Effector memory CD8-positive, alpha-beta T cell (primary cell): ENCODE measurements around the gene RNF111.
"Not testable (repeated sequence)": the region's sequence is repeated elsewhere in the genome, so short reads cannot be mapped to it uniquely, and the experiment has no call there.

ENCODE experiments used
- ATAC-seq: fragments of 150-1000 bp; cut with Tn5 transposase; replicated peaks from 2 replicates; pipeline ENCODE4 v1.10.0; 2021; ENCODE audit warnings: mild to moderate bottlenecking, moderate library complexity
- DNase-seq, 3 experiments: peaks; one replicate each; pipeline ENCODE4 v3.0.0; 2021
- H3K27ac Mint-ChIP-seq, 2 donors: one replicate each; pipeline ENCODE4 v1.8.0; 2022; ENCODE audit warnings: mild to moderate bottlenecking in 2 of 2, mixed read lengths in 2 of 2, moderate library complexity in 2 of 2
- H3K27me3 Mint-ChIP-seq, 2 donors: one replicate each; pipeline ENCODE4 v1.8.0; 2022; ENCODE audit warnings: mixed read lengths in 2 of 2
- H3K36me3 Mint-ChIP-seq: one replicate; pipeline ENCODE4 v1.8.0; 2022; ENCODE audit warnings: mild to moderate bottlenecking, moderate library complexity, mixed read lengths; ENCODE audit not compliant: insufficient read depth
- H3K4me1 Mint-ChIP-seq, 2 donors: one replicate each; pipeline ENCODE4 v1.8.0; 2022; ENCODE audit warnings: low read depth in 2 of 2, mixed read lengths in 2 of 2
- H3K4me3 Mint-ChIP-seq, 2 donors: one replicate each; pipeline ENCODE4 v1.8.0; 2022; ENCODE audit warnings: mild to moderate bottlenecking in 2 of 2, mixed read lengths in 2 of 2, moderate library complexity in 2 of 2
- H3K9me3 Mint-ChIP-seq, 2 donors: one replicate each; pipeline ENCODE4 v1.8.0; 2022; ENCODE audit warnings: mixed read lengths in 2 of 2

RNF111 gene

GRCh38 chr15:59104912-59105732 is 117.7 kb downstream of the RNF111 start, which contains the start of gene CCNB2:
Gene CCNB2, plus strand, starts transcription at chr15:59105146. Its CDS starts 123 bp downstream, at chr15:59105269.
- no peaks in the 10 kb centered on the region for H3K9me3 Mint-ChIP-seq
- H3K27ac Mint-ChIP-seq = peak within 1 kb of the TSS; percentile 99 to 100
- no peaks in the 10 kb centered on the region for H3K27me3 Mint-ChIP-seq
- H3K4me3 Mint-ChIP-seq = peak within 1 kb of the TSS; percentile 98
- ATAC-seq (peak; percentile 100), DNase-seq (peak; percentile 77 to 82 (median 78))
- H3K4me1 Mint-ChIP-seq = peaks cover 7 to 12% of the 10 kb centered on the region in 2 donors
- H3K36me3 Mint-ChIP-seq = peaks cover 14% of the 10 kb centered on the region

GRCh38 chr15:59105854-59106253 is 118.4 kb downstream of the RNF111 start:
- no peaks in the 10 kb centered on the region for H3K9me3 Mint-ChIP-seq
- H3K36me3 Mint-ChIP-seq = peaks cover 14% of the 10 kb centered on the region
- no peak for DNase-seq
- H3K4me3 Mint-ChIP-seq = peak overlapping the region; percentile 98
- H3K27me3 Mint-ChIP-seq = no peaks in the 10 kb centered on the region
- H3K27ac Mint-ChIP-seq = no peak overlapping the region
- H3K4me1 Mint-ChIP-seq = peaks cover 7 to 12% of the 10 kb centered on the region in 2 donors
- ATAC-seq = no peak

DNA sequence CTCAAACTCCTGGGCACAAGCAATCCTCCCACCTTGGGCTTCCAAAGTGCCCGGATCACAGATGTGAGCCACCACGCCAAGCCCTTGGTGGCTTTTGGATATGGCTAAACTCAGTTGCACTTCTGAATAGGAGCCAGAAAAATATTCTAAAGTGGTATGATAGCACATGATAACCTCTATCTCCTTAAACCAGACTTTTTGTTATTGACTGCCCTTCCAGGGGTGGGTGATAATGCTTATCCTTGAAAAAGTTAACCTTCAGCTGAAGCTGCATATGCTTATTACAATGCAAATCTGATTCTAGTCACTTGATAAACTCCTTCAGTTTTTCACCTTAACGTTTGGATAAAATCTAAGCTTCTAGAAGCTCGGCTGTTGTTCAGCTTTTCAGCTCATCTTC is 123.8 kb downstream of the RNF111 start:
- H3K9me3 Mint-ChIP-seq = no peaks in the 10 kb centered on the region
- ATAC-seq = no peak

DNA sequence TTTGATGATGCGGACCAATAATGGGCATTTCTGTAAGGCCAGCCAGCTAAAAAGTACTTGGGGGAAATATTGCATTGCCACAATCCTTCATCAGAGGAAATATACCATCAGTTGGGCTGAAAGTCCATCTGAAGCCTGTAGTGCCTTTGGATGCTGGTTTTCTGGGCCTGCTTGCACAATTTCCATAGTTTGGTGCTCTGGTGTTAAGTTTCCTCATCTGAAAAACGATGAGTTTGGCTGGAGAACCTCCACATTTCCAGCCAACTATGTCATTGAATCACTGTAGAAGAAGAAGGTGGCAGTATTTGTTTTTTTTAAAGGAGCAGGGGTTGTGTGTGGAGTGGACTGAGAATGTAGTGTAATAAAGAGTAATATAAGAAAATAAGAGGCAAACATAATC is 127.6 kb downstream of the RNF111 start:
- Mint-ChIP-seq H3K4me1 (no peaks in the 10 kb centered on the region), H3K27ac (no peak overlapping the region), H3K27me3 (no peaks in the 10 kb centered on the region), H3K4me3 (no peak overlapping the region), H3K9me3 (no peaks in the 10 kb centered on the region), H3K36me3 (no peaks in the 10 kb centered on the region)
- DNase-seq (no peak), ATAC-seq (no peak)

More for the DNA sequence above, 123.8 kb downstream of the RNF111 start:
- no peaks in the 10 kb centered on the region for H3K27me3 Mint-ChIP-seq
- no peaks in the 10 kb centered on the region for H3K4me1 Mint-ChIP-seq
- no peak overlapping the region for H3K27ac Mint-ChIP-seq
- no peak overlapping the region for H3K4me3 Mint-ChIP-seq
- no peaks in the 10 kb centered on the region for H3K36me3 Mint-ChIP-seq
- no peak for DNase-seq

GRCh38 chr15:59116141-59116540 is 128.7 kb downstream of the RNF111 start:
- ATAC-seq (no peak), DNase-seq (no peak)
- no peaks in the 10 kb centered on the region for H3K4me1 Mint-ChIP-seq
- H3K4me3 Mint-ChIP-seq = no peak overlapping the region
- H3K27me3 Mint-ChIP-seq = no peaks in the 10 kb centered on the region
- H3K9me3 Mint-ChIP-seq = no peaks in the 10 kb centered on the region
- H3K27ac Mint-ChIP-seq = no peak overlapping the region
- no peaks in the 10 kb centered on the region for H3K36me3 Mint-ChIP-seq

DNA sequence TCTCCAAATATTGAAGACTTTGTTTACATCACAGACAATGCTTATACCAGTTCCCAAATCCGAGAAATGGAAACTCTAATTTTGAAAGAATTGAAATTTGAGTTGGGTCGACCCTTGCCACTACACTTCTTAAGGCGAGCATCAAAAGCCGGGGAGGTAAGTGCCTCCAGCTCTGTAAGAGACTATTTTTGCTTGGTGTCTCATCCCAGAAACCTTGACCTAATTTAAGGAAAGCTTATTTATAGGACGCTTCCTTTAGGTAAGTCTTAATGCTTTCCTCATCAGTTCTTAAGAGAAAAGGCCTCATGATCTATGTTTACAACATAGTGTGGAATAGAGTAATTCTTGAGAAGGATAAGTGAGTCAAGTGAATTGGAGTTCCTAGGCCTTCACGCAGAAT is 129.3 kb downstream of the RNF111 start:
- no peak for ATAC-seq
- DNase-seq = no peak
- H3K4me3 Mint-ChIP-seq = no peak overlapping the region
- no peaks in the 10 kb centered on the region for H3K4me1 Mint-ChIP-seq
- no peaks in the 10 kb centered on the region for H3K27me3 Mint-ChIP-seq
- no peaks in the 10 kb centered on the region for H3K36me3 Mint-ChIP-seq
- H3K9me3 Mint-ChIP-seq = no peaks in the 10 kb centered on the region
- no peak overlapping the region for H3K27ac Mint-ChIP-seq

DNA sequence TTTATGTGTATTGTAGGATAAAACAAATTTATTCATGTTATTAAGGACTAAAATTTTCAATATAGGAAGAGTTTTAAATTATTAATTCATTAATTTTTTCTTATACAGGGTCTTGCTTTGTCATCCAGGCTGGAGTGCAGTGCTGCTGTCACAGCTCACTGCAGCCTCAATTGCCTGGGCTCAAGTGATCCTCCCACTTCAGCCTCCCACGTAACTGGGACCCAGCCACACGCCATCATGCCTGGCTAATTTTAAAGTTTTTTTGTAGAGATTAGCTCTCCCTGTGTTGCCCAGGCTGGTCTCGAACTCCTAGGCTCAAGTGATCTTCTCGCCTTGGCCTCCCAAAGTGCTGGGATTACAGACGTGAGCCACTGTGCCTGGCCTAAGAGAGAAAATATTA is 132.2 kb downstream of the RNF111 start:
- Mint-ChIP-seq H3K36me3 (no peaks in the 10 kb centered on the region), H3K27ac (no peak overlapping the region), H3K4me3 (no peak overlapping the region), H3K4me1 (no peaks in the 10 kb centered on the region), H3K27me3 (no peaks in the 10 kb centered on the region), H3K9me3 (no peaks in the 10 kb centered on the region)
- ATAC-seq (no peak), DNase-seq (no peak)

DNA sequence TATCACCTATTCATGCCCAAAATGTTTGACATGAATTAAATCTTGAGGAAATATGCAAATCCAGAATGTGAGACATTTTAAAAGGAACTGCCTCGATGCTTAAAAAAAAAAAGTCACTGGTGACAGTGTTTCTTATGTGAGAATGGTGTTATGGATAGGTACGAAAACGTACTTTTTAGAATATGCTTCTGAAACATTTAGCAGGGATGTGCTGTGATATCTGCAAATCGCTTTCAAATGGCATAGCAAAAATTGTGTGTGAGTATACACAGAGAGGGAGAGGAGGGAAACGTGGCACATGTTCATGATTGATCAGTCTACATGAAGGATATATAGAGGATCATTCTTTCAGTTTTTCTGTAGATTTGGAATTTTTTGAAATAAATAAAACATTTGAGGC is 133.5 kb downstream of the RNF111 start:
- Mint-ChIP-seq H3K36me3 (no peaks in the 10 kb centered on the region), H3K4me3 (no peak overlapping the region), H3K4me1 (no peaks in the 10 kb centered on the region), H3K27me3 (no peaks in the 10 kb centered on the region), H3K27ac (no peak overlapping the region), H3K9me3 (no peaks in the 10 kb centered on the region)
- ATAC-seq = no peak
- no peak for DNase-seq

GRCh38 chr15:59124261-59124660 is 136.8 kb downstream of the RNF111 start:
- Mint-ChIP-seq H3K4me1 (no peaks in the 10 kb centered on the region), H3K27ac (peak overlapping the region in 1 of 2 donors; percentile 3), H3K9me3 (no peaks in the 10 kb centered on the region), H3K4me3 (no peak overlapping the region), H3K36me3 (no peaks in the 10 kb centered on the region), H3K27me3 (no peaks in the 10 kb centered on the region)
- DNase-seq = no peak
- ATAC-seq = no peak

GRCh38 chr15:59125683-59126082 is 138.2 kb downstream of the RNF111 start:
- not testable (repeated sequence) for ATAC-seq, H3K9me3 Mint-ChIP-seq, H3K4me1 Mint-ChIP-seq, H3K27ac Mint-ChIP-seq, H3K36me3 Mint-ChIP-seq, DNase-seq, H3K27me3 Mint-ChIP-seq, H3K4me3 Mint-ChIP-seq

- H3K4me1 Mint-ChIP-seq, H3K36me3 Mint-ChIP-seq, H3K27me3 Mint-ChIP-seq, H3K27ac Mint-ChIP-seq, H3K9me3 Mint-ChIP-seq, DNase-seq, H3K4me3 Mint-ChIP-seq, ATAC-seq: not testable (repeated sequence)
These were observed 139.8 kb downstream of the RNF111 start for GRCh38 chr15:59127255-59127654.

DNA sequence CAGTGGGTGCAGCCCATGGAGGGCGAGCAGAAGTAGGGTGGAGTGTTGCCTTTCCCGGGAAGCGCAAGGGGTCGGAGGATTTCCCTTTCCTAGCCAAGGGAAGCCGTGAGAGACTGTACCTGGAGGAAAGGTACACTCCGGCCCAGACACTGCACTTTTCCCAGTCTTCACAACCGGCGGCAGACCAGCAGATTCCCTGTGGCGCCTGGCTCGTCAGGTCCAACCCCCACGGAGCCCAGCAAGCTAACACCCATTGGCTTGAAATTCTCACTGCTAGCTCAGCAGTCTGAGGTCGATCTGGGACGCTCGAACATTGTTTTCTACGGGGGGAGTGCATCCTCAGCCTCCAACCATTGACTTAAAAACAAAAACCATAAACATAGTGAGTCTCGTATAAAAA is 144.0 kb downstream of the RNF111 start:
- DNase-seq (no peak), ATAC-seq (no peak)
- H3K4me3 Mint-ChIP-seq = no peak overlapping the region
- peaks cover 0 to 7% of the 10 kb centered on the region in 2 donors for H3K9me3 Mint-ChIP-seq
- no peaks in the 10 kb centered on the region for H3K27me3 Mint-ChIP-seq
- no peaks in the 10 kb centered on the region for H3K4me1 Mint-ChIP-seq
- no peak overlapping the region for H3K27ac Mint-ChIP-seq
- H3K36me3 Mint-ChIP-seq = peaks cover 2% of the 10 kb centered on the region

DNA sequence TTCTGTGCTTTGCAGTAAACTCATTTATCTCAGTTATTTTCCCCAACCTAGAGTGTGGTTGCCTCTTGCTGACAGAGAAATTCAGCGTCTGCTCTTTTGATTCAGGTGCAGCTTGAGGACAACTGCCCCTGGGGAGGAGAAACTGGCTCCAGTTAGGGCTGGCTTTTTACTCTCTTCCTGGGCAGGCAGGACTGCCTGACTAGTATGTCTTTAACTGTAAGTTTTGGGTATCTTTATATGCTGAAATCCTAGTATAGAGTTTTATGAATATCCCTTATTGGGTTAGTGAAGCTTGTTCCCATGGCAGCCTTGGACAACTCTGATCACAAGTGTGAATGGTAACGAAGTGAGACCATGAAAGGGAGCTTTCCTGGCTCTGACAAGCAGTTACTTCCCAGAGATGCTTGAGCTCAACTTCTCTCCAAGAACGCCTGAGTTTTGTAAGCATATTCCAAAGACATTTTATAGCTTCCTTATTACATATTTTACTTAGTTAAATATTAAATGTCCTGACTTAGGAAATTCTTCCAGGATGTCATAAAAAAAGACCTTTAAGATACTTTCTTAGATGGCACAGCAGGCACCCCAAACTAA is 144.6 kb downstream of the RNF111 start:
- Mint-ChIP-seq H3K27me3 (no peaks in the 10 kb centered on the region), H3K27ac (no peak overlapping the region), H3K36me3 (peaks cover 2% of the 10 kb centered on the region), H3K4me3 (no peak overlapping the region), H3K4me1 (no peaks in the 10 kb centered on the region), H3K9me3 (peaks cover 0 to 7% of the 10 kb centered on the region in 2 donors)
- ATAC-seq (no peak), DNase-seq (no peak)

DNA sequence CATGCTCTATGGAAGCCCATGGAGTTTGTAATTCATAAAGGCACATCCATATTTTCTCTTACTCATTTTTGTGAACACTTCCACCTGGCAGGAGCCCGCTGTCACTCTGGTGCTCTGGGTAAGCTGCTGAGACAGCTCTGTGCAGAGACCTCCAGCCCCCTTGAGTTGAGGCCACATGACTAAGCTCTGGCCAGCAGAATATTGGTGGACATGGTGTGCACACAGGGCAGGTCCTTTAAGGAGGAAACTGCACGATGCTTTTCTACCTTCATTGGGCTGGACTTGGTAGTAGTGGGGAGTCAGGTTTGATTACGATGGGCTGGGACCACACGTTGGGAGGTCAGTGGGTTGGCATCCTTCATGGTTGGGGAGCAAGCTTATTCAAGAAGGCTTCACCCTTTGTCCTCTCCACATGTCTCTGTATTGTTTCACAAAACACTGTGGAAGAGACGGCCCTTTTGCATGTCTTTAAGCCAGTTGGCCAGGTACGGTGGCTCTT is 146.5 kb downstream of the RNF111 start:
- no peaks in the 10 kb centered on the region for H3K27me3 Mint-ChIP-seq

More for the DNA sequence above, 146.5 kb downstream of the RNF111 start:
- no peak for ATAC-seq
- Mint-ChIP-seq H3K9me3 (peaks cover 0 to 7% of the 10 kb centered on the region in 2 donors), H3K4me3 (no peak overlapping the region), H3K36me3 (peaks cover 2% of the 10 kb centered on the region), H3K4me1 (peaks cover 2 to 6% of the 10 kb centered on the region in 2 donors), H3K27ac (no peak overlapping the region)
- DNase-seq = no peak
